Loucy (cell line): ENCODE results near the gene BIRC7.

Experiments used
- CTCF ChIP-seq: fragments of 200-600 bp; sonication (generic); conservative IDR thresholded peaks from 2 replicates; pipeline ENCODE4 v1.5.1; 2014; ENCODE audit warnings: mild to moderate bottlenecking, antibody characterized with exemption, low read length
- EZH2phosphoT487 ChIP-seq: fragments of 200-600 bp; IDR thresholded peaks from 2 replicates; pipeline ENCODE4 v1.6.1; 2018; ENCODE audit warnings: antibody characterized with exemption, mild to moderate bottlenecking, moderate library complexity, borderline replicate concordance

- TF ChIP-seq CTCF (no peak), EZH2phosphoT487 (no peak)
These were observed 23.1 kb downstream of the BIRC7 start for GRCh38 chr20:63258781-63259180.
